Midbrain (tissue), 1 donor: ENCODE results near the gene TMEM204.

Source experiments
- DNase-seq: peaks from one replicate; lab custom pipeline; 2025; lab: John Stamatoyannopoulos, UW

TMEM204 gene

GRCh38 chr16:1557576-1557975, 24.1 kb downstream of the TMEM204 start:
- DNase-seq: no peak

GRCh38 chr16:1559446-1559975, 26.0 kb downstream of the TMEM204 start:
- no peak for DNase-seq

- no peak for DNase-seq
Measured at GRCh38 chr16:1560153-1560552, 26.7 kb downstream of the TMEM204 start.

GRCh38 chr16:1560866-1561265, 27.4 kb downstream of the TMEM204 start:
- DNase-seq: no peak

GRCh38 chr16:1561266-1561665, 27.8 kb downstream of the TMEM204 start:
- no peak for DNase-seq

- no peak for DNase-seq
Measured at GRCh38 chr16:1561836-1562235, 28.4 kb downstream of the TMEM204 start.

GRCh38 chr16:1563786-1564185, 30.3 kb downstream of the TMEM204 start:
- DNase-seq: no peak

- no peak for DNase-seq
Measured at GRCh38 chr16:1564325-1564724, 30.9 kb downstream of the TMEM204 start.

GRCh38 chr16:1565083-1565805, 31.8 kb downstream of the TMEM204 start:
- DNase-seq: no peak

- no peak for DNase-seq
Measured at GRCh38 chr16:1567988-1568387, 34.5 kb downstream of the TMEM204 start.

GRCh38 chr16:1571012-1571671, 37.7 kb downstream of the TMEM204 start:
- DNase-seq: no peak

- DNase-seq: no peak
Measured at GRCh38 chr16:1572673-1573072, 39.2 kb downstream of the TMEM204 start.

GRCh38 chr16:1573301-1573700, 39.8 kb downstream of the TMEM204 start:
- no peak for DNase-seq

GRCh38 chr16:1575578-1575977, 42.1 kb downstream of the TMEM204 start:
- DNase-seq: no peak

GRCh38 chr16:1579214-1579613, 45.7 kb downstream of the TMEM204 start:
- DNase-seq: no peak

GRCh38 chr16:1580256-1580655, 46.8 kb downstream of the TMEM204 start:
- DNase-seq: no peak

GRCh38 chr16:1580956-1581355, 47.5 kb downstream of the TMEM204 start:
- DNase-seq: no peak

- no peak for DNase-seq
Measured at GRCh38 chr16:1581804-1582203, 48.3 kb downstream of the TMEM204 start.

GRCh38 chr16:1583180-1583579, 49.7 kb downstream of the TMEM204 start:
- DNase-seq: no peak

GRCh38 chr16:1584926-1585484, 51.5 kb downstream of the TMEM204 start:
- DNase-seq: no peak

GRCh38 chr16:1590366-1590765, 56.9 kb downstream of the TMEM204 start:
- no peak for DNase-seq

GRCh38 chr16:1590930-1591705, 57.7 kb downstream of the TMEM204 start:
- no peak for DNase-seq
